K562 (cell line): ENCODE measurements around the gene TTC13. TPM values are rescaled to one million over a fixed set of nuclear protein-coding genes. Genes with fewer than 3 reads are reported as not detected.

Source experiments
- ATAC-seq: fragments of 200-7000 bp; cut with Tn5 transposase; 3 replicates; pipeline ENCODE4 v1.9.1; 2020; ENCODE audit warnings: moderate library complexity
- BruUV-seq: library from RNA; stranded (reverse); fragments of 400-500 nt; replicated peaks from 2 replicates; lab custom pipeline; 2021; lab: Mats Ljungman, UMichigan
- CTCF ChIA-PET: fragments of 300-600 bp; formaldehyde crosslinking; extraction: SDS; loops from one replicate; lab custom pipeline; 2021; ENCODE audit warnings: low intra/inter-chr PET ratio; lab: Yijun Ruan, JAX
- POLR2A ChIA-PET: fragments of 300-600, 350-650 bp; sonication (Branson Sonifier 250); formaldehyde crosslinking; extraction: SDS; loops from one replicate; lab custom pipeline; 2021; ENCODE audit warnings: antibody characterized with exemption, inconsistent platforms; lab: Yijun Ruan, JAX
- DNase-seq, 4 experiments: peaks; one replicate each; pipeline versions ENCODE4 v3.0.0 to v3.0.0-alpha.2; 2011 to 2018; ENCODE audit warnings: low spot score in 3 of 4, mixed read lengths in 3 of 4; ENCODE audit errors: extremely low read depth in 1 of 4
- FAIRE-seq: peaks from 2 replicates; lab custom pipeline; 2011; peaks lifted over from hg19 to GRCh38; lab: Jason Lieb, UNC
- H2AFZ ChIP-seq: 2 replicates; pipeline ENCODE4 v1.6.0; 2011; ENCODE audit warnings: low read depth, low read length, control low read depth, inconsistent platforms
- H3K27ac ChIP-seq: fragments of 200-600 bp; 3 replicates; pipeline ENCODE4 v1.8.0; 2011; ENCODE audit warnings: low read depth, mild to moderate bottlenecking, control low read depth, inconsistent platforms, low read length, moderate library complexity, mixed read lengths; ENCODE audit errors: extremely low read depth
- H3K27me3 ChIP-seq, 2 experiments: fragments of 300-600 bp in 1 of 2; 2 replicates in 1 of 2; 3 replicates in 1 of 2; pipeline versions ENCODE4 v1.6.0 to v1.8.0; 2011; ENCODE audit warnings: inconsistent platforms in 2 of 2, low read length in 2 of 2, mild to moderate bottlenecking in 1 of 2, mixed read lengths in 1 of 2, moderate library complexity in 1 of 2; ENCODE audit not compliant: control insufficient read depth in 2 of 2, insufficient read depth in 2 of 2
- H3K36me3 ChIP-seq: fragments of 300-600 bp; 3 replicates; pipeline ENCODE4 v1.8.0; 2011; ENCODE audit warnings: mild to moderate bottlenecking, low read length, inconsistent platforms; ENCODE audit not compliant: control insufficient read depth, insufficient read depth
- H3K4me1 ChIP-seq, 2 experiments: fragments of 200-600 bp in 1 of 2; replicated peaks in 1 of 2; 2 replicates in 1 of 2; 3 replicates in 1 of 2; pipeline versions ENCODE4 v1.5.1 to v1.8.0; 2011; ENCODE audit warnings: inconsistent platforms in 2 of 2, low read length in 2 of 2, mild to moderate bottlenecking in 1 of 2, mixed read lengths in 1 of 2, moderate library complexity in 1 of 2; ENCODE audit not compliant: control insufficient read depth in 2 of 2, insufficient read depth in 2 of 2
- H3K4me2 ChIP-seq: 2 replicates; pipeline ENCODE4 v1.6.1; 2011; ENCODE audit warnings: low read length, control low read depth, inconsistent platforms, mixed read lengths; ENCODE audit not compliant: insufficient read depth
- H3K4me3 ChIP-seq: fragments of 200-600 bp; sonication (generic), shearing (Covaris generic); 2 replicates; pipeline ENCODE4 v1.5.1; 2016; ENCODE audit warnings: control low read depth, inconsistent platforms
- H3K79me2 ChIP-seq: fragments of 200-600 bp; 3 replicates; pipeline ENCODE4 v1.8.0; 2011; ENCODE audit warnings: low read length, inconsistent platforms; ENCODE audit not compliant: control insufficient read depth, insufficient read depth
- H3K9ac ChIP-seq, 2 experiments: 2 replicates each; pipeline versions ENCODE4 v1.6.0 to v1.6.1; 2011; ENCODE audit warnings: low read depth in 2 of 2, low read length in 2 of 2, control low read depth in 1 of 2, inconsistent platforms in 1 of 2, mild to moderate bottlenecking in 1 of 2, mixed read lengths in 1 of 2; ENCODE audit not compliant: insufficient read depth in 1 of 2
- H3K9me1 ChIP-seq: one replicate; pipeline ENCODE4 v1.6.0; 2011; ENCODE audit warnings: inconsistent platforms, mild to moderate bottlenecking, low read length, moderate library complexity; ENCODE audit not compliant: control insufficient read depth, insufficient read depth
- H3K9me3 ChIP-seq: replicated peaks from 2 replicates; pipeline ENCODE4 v1.5.1; 2011; ENCODE audit warnings: low read depth, low read length, inconsistent platforms; ENCODE audit not compliant: control insufficient read depth, insufficient read depth
- H4K20me1 ChIP-seq: replicated peaks from 2 replicates; pipeline ENCODE4 v1.6.1; 2011; ENCODE audit warnings: low read length, inconsistent platforms, mixed read lengths; ENCODE audit not compliant: control insufficient read depth, insufficient read depth
- BCOR ChIP-seq: fragments of 450-650 bp; IDR thresholded peaks from 2 replicates; pipeline ENCODE4 v1.6.1; 2016
- C11orf30 ChIP-seq: fragments of 450-650 bp; IDR thresholded peaks from 2 replicates; pipeline ENCODE4 v1.6.1; 2016; ENCODE audit warnings: low read depth, mild to moderate bottlenecking
- LCOR ChIP-seq: sonication (generic); formaldehyde crosslinking; IDR thresholded peaks from 2 replicates; pipeline ENCODE4 v1.8.0; 2022; ENCODE audit warnings: mild to moderate bottlenecking, missing genetic modification reagents
- MAFF ChIP-seq: IDR thresholded peaks from 2 replicates; pipeline ENCODE4 v1.6.1; 2012; ENCODE audit warnings: low read length, improper control_type of control experiment
- MAFG ChIP-seq: fragments of 450-650 bp; conservative IDR thresholded peaks from 2 replicates; pipeline ENCODE4 v1.6.1; 2016; ENCODE audit warnings: missing genetic modification characterization, missing compliant biosample characterization
- MAFK ChIP-seq: IDR thresholded peaks from 2 replicates; pipeline ENCODE4 v1.6.1; 2011; ENCODE audit warnings: low read length, improper control_type of control experiment
- MTF1 ChIP-seq: fragments of 250-450 bp; sonication (Bioruptor Pico); IDR thresholded peaks from 2 replicates; pipeline ENCODE4 v1.9.0; 2021; ENCODE audit warnings: moderate library complexity, mild to moderate bottlenecking, inconsistent platforms, borderline replicate concordance
- NRF1 ChIP-seq, 2 experiments: fragments of 450-650 bp; IDR thresholded peaks in 1 of 2; conservative IDR thresholded peaks in 1 of 2; 2 replicates each; pipeline ENCODE4 v1.6.1; 2014; ENCODE audit warnings: mild to moderate bottlenecking in 2 of 2
- PTTG1 ChIP-seq: fragments of 450-650 bp; IDR thresholded peaks from 2 replicates; pipeline ENCODE4 v1.6.1; 2016; ENCODE audit warnings: low read depth, mild to moderate bottlenecking, missing genetic modification characterization, missing compliant biosample characterization
- RBM25 ChIP-seq: fragments of 200-400 bp; formaldehyde crosslinking; IDR thresholded peaks from 2 replicates; pipeline ENCODE4 v1.6.1; 2018; ENCODE audit warnings: low read length, low read depth, moderate library complexity; ENCODE audit not compliant: severe bottlenecking
- ZFP36 ChIP-seq: fragments of 150-350 bp; IDR thresholded peaks from 2 replicates; pipeline ENCODE4 v1.6.1; 2018; ENCODE audit warnings: low read length, low read depth; ENCODE audit not compliant: partially characterized antibody
- ZNF316 ChIP-seq: fragments of 450-650 bp; IDR thresholded peaks from 2 replicates; pipeline ENCODE4 v1.6.1; 2016
- ZNF436 ChIP-seq: fragments of 250-450, 450-650 bp; sonication (Bioruptor Pico); formaldehyde crosslinking; IDR thresholded peaks from 2 replicates; pipeline ENCODE4 v1.7.0; 2020; ENCODE audit warnings: mild to moderate bottlenecking
- ZNF592 ChIP-seq: fragments of 450-650 bp; IDR thresholded peaks from 2 replicates; pipeline ENCODE4 v1.6.1; 2017; ENCODE audit warnings: antibody characterized with exemption, mild to moderate bottlenecking
- ZNF780A ChIP-seq: fragments of 250-450 bp; sonication (Bioruptor Pico); IDR thresholded peaks from 2 replicates; pipeline ENCODE4 v1.5.0; 2021; ENCODE audit warnings: mild to moderate bottlenecking
- WGBS: fragments of 100-300 bp; shearing (Covaris generic); methylation state at CpG from one replicate; pipeline ENCODE4 v1.1.6; 2016; ENCODE audit warnings: low coverage, mixed read lengths; ENCODE audit not compliant: insufficient coverage; ENCODE audit errors: missing lambda C conversion rate; 5-methylcytosine and 5-hydroxymethylcytosine counted together
- in situ Hi-C: fragments of 300-500 bp; cut with MboI; formaldehyde crosslinking; loops from 4 replicates; pipeline ENCODE4 v1.15.0; 2018; ENCODE audit warnings: inconsistent platforms, mixed read lengths
- intact Hi-C: fragments of 100-400 bp; cut with micrococcal nuclease; formaldehyde crosslinking; loops from 2 replicates; pipeline ENCODE4 v1.14.2; 2022
- polyA plus RNA-seq, 8 experiments: library from polyadenylated mRNA; depleted of rRNA in 4 of 8; stranded (reverse) in 5 of 8; unstranded in 3 of 8; fragments of >200 nt; fragmentation: Nextera tagmentation in 2 of 8; fragmentation: Illumina TruSeq in 1 of 8; extraction: Ambion mirVana in 2 of 8; extraction: Trizol in 1 of 8; gene quantifications; 2 replicates each; pipeline versions ENCODE4 v1.2.1 to v1.2.3, GENCODE V29; 2011 to 2014; ENCODE audit warnings: inconsistent platforms in 1 of 8, missing spikeins in 1 of 8
- total RNA-seq, 7 experiments: library from RNA; depleted of rRNA in 6 of 7; stranded (reverse); fragments of >200 nt in 6 of 7; fragmentation: Illumina TruSeq in 2 of 7; extraction: Trizol in 2 of 7; gene quantifications; 2 replicates each; pipeline versions ENCODE4 v1.2.1 to v1.2.3, GENCODE V29; 2011 to 2021; ENCODE audit warnings: low replicate concordance in 1 of 7

TTC13 gene
- total and polyA plus RNA-seq, 9 of the 15 experiments (the other 6 are each of a cell fraction or from before 2014, with no cell fraction given) = 1.7 to 13.8 (median 9.6) TPM

DNA sequence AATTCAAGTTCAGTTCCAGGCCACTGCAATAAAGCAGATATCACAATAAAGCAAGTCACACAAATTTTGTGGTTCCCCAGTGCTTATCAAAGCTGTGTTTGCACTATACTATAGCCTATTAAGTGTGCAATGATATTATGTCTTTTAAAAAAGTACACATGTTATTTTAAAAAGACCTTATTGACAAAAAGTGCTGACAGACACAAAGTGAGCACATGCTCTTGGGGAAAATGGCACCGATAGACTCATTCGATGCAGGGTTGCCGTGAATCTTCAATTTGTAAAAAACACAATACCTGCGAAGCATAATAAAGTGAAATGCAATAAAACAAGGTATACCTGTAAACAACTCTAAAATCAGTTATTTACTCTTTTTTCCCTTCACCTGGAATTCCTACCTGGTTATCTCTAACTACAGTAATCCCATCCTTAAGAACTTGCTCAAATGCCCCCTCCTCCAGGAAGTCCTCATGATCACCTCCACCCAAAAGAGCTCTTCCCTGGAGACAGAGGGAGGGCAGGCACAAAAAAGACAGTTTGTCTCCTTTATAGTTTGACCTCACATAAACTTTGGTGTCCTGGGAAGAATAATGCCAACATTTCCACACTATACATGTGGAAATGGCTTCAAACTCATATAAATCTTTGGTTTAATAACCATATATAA lies 100.6 kb downstream of the TTC13 start:
- no peaks in the 10 kb centered on the region for H3K9me3 ChIP-seq
- H3K79me2 ChIP-seq = no peaks in the 10 kb centered on the region
- intact Hi-C loops (no loop called here), in situ Hi-C loops (no loop called here)
- TF ChIP-seq NRF1 (conservative IDR thresholded peaks at IDR 0.05 in 1 of 2, IDR thresholded peaks at IDR 0.05 in 1 of 2) (no peak), MAFG (0 out of 2 replicates have a peak, but pooled peaks have one; percentile 14), MTF1 (no peak), LCOR (no peak), BCOR (0 out of 2 replicates have a peak, but pooled peaks have one; percentile 27), C11orf30 (peak; percentile 56), ZNF316 (peak; percentile 72), ZNF592 (no peak), RBM25 (peak; percentile 69), ZFP36 (peak; percentile 96), MAFF (peak; percentile 47), MAFK (peak; percentile 24; the same call in 1 of the 2 replicates), PTTG1 (no peak), ZNF780A (no peak), ZNF436 (CRISPR knock-in tag) (peak; percentile 64; the same call in 1 of the 2 replicates)
- ATAC-seq (no peak), FAIRE-seq (no peak), DNase-seq (no peak)
- no peak overlapping the region for H3K27ac ChIP-seq
- no peak overlapping the region for H3K4me2 ChIP-seq
- no peaks in the 10 kb centered on the region for H3K36me3 ChIP-seq
- 8% methylated on average over 4 of the region's 4 CpGs for WGBS
- no peak overlapping the region for H3K9ac ChIP-seq
- H4K20me1 ChIP-seq = peaks cover 11% of the 10 kb centered on the region; the same call in 1 of the 2 replicates
- H3K27me3 ChIP-seq = peaks cover 56 to 61% of the 10 kb centered on the region in 2 experiments
- POLR2A ChIA-PET = interaction anchor here (1.0 to 1.8 kb wide), 2 partner anchors 9 to 14 kb away, joined by 3 to 6 read pairs; no protein-coding TSS in a partner anchor
- H3K9me1 ChIP-seq = no peaks in the 10 kb centered on the region
- peaks cover 0 to 11% of the 10 kb centered on the region in 2 experiments; a peak in 2 of 5 replicates for H3K4me1 ChIP-seq
- CTCF ChIA-PET = no interaction called here
- H2AFZ ChIP-seq = no peak overlapping the region
- BruUV-seq = no TSS peak
- H3K4me3 ChIP-seq = no peak overlapping the region
